ENCODE measurements around the gene JADE1. TPM values are rescaled to one million over a fixed set of nuclear protein-coding genes. Genes with fewer than 3 reads are reported as not detected.

The JADE1 gene
- total and polyA plus RNA-seq, 9 of the 15 experiments (the other 6 are each of a cell fraction or from before 2014, with no cell fraction given): 8.3 to 37.9 (median 24.4) TPM

DNA sequence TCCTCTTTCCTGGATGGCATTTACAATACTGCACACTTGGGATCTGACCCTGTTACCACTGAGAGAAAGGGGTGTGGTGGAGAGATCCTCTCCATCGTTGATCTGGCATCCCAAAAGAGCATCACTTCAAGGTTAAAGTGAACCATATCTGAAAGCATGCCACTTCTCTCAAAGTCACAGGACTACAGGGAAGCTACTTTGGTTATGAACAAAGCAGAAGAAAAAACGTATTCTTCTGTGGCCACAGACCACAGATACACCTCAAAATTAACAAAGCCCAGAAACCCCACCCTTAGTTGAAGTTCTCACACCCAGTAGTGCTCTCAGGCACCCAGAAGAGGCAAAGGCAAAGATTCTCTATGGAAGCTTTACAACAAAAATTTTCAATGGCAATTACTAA is 108.3 kb downstream of the JADE1 start (continued):
- TF ChIP-seq NRF1 (conservative IDR thresholded peaks at IDR 0.05 in 1 of 2, IDR thresholded peaks at IDR 0.05 in 1 of 2) (no peak), HDAC1 (IDR thresholded peaks at IDR 0.05) (no peak), KAT2B (IDR thresholded peaks at IDR 0.05; ENCODE audit: low read depth, low read length) (no peak), SIX5 (IDR thresholded peaks at IDR 0.05; ENCODE audit: borderline replicate concordance in 1 of 2, insufficient read depth in 1 of 2, low read depth in 1 of 2, low read length in 2 of 2) (no peak), ZNF354B (CRISPR knock-in tag; IDR thresholded peaks at IDR 0.05) (no peak)
- TF ChIP-seq, protein P1, sequence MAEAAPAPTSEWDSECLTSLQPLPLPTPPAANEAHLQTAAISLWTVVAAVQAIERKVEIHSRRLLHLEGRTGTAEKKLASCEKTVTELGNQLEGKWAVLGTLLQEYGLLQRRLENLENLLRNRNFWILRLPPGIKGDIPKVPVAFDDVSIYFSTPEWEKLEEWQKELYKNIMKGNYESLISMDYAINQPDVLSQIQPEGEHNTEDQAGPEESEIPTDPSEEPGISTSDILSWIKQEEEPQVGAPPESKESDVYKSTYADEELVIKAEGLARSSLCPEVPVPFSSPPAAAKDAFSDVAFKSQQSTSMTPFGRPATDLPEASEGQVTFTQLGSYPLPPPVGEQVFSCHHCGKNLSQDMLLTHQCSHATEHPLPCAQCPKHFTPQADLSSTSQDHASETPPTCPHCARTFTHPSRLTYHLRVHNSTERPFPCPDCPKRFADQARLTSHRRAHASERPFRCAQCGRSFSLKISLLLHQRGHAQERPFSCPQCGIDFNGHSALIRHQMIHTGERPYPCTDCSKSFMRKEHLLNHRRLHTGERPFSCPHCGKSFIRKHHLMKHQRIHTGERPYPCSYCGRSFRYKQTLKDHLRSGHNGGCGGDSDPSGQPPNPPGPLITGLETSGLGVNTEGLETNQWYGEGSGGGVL (CRISPR knock-in tag; IDR thresholded peaks at IDR 0.05): no peak

DNA sequence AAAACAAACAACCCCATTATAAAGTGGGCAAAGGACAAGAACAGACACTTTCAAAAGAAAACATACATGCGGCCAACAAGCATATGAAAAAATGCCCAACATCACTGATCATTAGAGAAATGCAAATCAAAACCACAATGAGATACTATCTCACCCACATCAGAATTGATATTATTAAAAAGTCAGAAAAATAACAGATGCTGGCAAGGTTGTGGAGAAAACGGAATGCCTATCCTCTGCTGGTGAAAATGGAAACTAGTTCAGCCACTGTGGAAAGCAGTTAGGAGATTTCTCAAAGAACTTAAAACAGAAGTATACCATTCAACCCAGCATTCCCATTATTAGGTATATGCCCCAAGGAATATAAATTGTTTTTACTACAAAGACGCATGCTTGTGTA is 112.5 kb downstream of the JADE1 start:
- no peak overlapping the region for H3K4me2 ChIP-seq (ENCODE audit: insufficient read depth, low read length)
- CTCF ChIA-PET (ENCODE audit: low intra/inter-chr PET ratio): no interaction called here
- ATAC-seq (no peak), FAIRE-seq (no peak), DNase-seq (ENCODE audit: extremely low read depth in 1 of 4, low spot score in 3 of 4) (no peak)
- intact Hi-C loops (cut with micrococcal nuclease) (no loop called here), in situ Hi-C loops (cut with MboI) (no loop called here)
- H3K4me3 ChIP-seq: no peak overlapping the region
- H3K9me3 ChIP-seq (replicated peaks; ENCODE audit: control insufficient read depth, insufficient read depth, low read depth, low read length): no peaks in the 10 kb centered on the region
- BruUV-seq (replicated peaks): no TSS peak
- no peaks in the 10 kb centered on the region for H4K20me1 ChIP-seq (replicated peaks; ENCODE audit: control insufficient read depth, insufficient read depth, low read length)
- POLR2A ChIA-PET: no interaction called here
- H3K27ac ChIP-seq (ENCODE audit: extremely low read depth, low read depth, low read length): no peak overlapping the region
- H3K79me2 ChIP-seq (ENCODE audit: control insufficient read depth, insufficient read depth, low read length): no peaks in the 10 kb centered on the region
- H3K9me1 ChIP-seq (ENCODE audit: control insufficient read depth, insufficient read depth, low read length): no peaks in the 10 kb centered on the region
- H3K9ac ChIP-seq (ENCODE audit: insufficient read depth in 1 of 2, low read depth in 2 of 2, low read length in 2 of 2): no peak overlapping the region
- no peaks in the 10 kb centered on the region for H3K36me3 ChIP-seq (ENCODE audit: control insufficient read depth, insufficient read depth, low read length)
- 61% methylated on average over 3 of the region's 3 CpGs for WGBS (ENCODE audit: insufficient coverage, low coverage, missing lambda C conversion rate)
- H3K4me1 ChIP-seq (replicated peaks in 1 of 2; ENCODE audit: control insufficient read depth in 2 of 2, insufficient read depth in 2 of 2, low read length in 2 of 2): no peaks in the 10 kb centered on the region
- no peaks in the 10 kb centered on the region for H3K27me3 ChIP-seq (ENCODE audit: control insufficient read depth in 2 of 2, insufficient read depth in 2 of 2, low read length in 2 of 2)
- no peak overlapping the region for H2AFZ ChIP-seq (ENCODE audit: low read depth, low read length)
- TF ChIP-seq CHD4 (IDR thresholded peaks at IDR 0.05; ENCODE audit: insufficient read depth, insufficient replicate concordance, low read depth, low read length, poor library complexity, severe bottlenecking): no peak
- no peak for TF ChIP-seq NEUROD1 (IDR thresholded peaks at IDR 0.05; ENCODE audit: borderline replicate concordance, low read depth, low read length, partially characterized antibody)
- TF ChIP-seq MCM5 (IDR thresholded peaks at IDR 0.05; ENCODE audit: low read depth): no peak
- TF ChIP-seq KAT2B (IDR thresholded peaks at IDR 0.05; ENCODE audit: low read depth, low read length): no peak
- no peak for TF ChIP-seq NR2C2 (CRISPR knock-in tag; IDR thresholded peaks at IDR 0.05)
- TF ChIP-seq NR2C2 (tag; IDR thresholded peaks at IDR 0.05): no peak
- TF ChIP-seq, protein P2, sequence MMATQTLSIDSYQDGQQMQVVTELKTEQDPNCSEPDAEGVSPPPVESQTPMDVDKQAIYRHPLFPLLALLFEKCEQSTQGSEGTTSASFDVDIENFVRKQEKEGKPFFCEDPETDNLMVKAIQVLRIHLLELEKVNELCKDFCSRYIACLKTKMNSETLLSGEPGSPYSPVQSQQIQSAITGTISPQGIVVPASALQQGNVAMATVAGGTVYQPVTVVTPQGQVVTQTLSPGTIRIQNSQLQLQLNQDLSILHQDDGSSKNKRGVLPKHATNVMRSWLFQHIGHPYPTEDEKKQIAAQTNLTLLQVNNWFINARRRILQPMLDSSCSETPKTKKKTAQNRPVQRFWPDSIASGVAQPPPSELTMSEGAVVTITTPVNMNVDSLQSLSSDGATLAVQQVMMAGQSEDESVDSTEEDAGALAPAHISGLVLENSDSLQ (IDR thresholded peaks at IDR 0.05): no peak
- TF ChIP-seq SMARCA4 (IDR thresholded peaks at IDR 0.05): no peak
- TF ChIP-seq RFX1 (IDR thresholded peaks at IDR 0.05): no peak
- TF ChIP-seq ZBTB17 (CRISPR knock-in tag; IDR thresholded peaks at IDR 0.05): no peak

Data from K562 (cell line).